Measurements from ENCODE around the gene ZNF654. TPM values are rescaled to one million over a fixed set of nuclear protein-coding genes. Genes with fewer than 3 reads are reported as not detected.

The ZNF654 gene
- total and polyA plus RNA-seq, 2 donors (not counting 3 experiments of a cell fraction or from before 2014, with no cell fraction given): 2.9 to 14.6 TPM

GRCh38 chr3:88025001-88025552 lies 34.0 kb upstream of the ZNF654 start:
- Histone ChIP-seq H3K27me3 (ENCODE audit: control insufficient read depth in 2 of 2, insufficient read depth in 2 of 2, low read length in 2 of 2) (peaks cover 0 to 3% of the 10 kb centered on the region in 2 experiments), H3K4me1 (ENCODE audit: control insufficient read depth, extremely low read depth, insufficient read depth, low read length) (no peaks in the 10 kb centered on the region), H2AFZ (ENCODE audit: low read depth, low read length) (no peak overlapping the region), H3K9ac (replicated peaks; ENCODE audit: extremely low read depth, insufficient read depth, low read length) (no peak overlapping the region), H3K4me3 (replicated peaks in 1 of 3; ENCODE audit: insufficient read depth in 1 of 3, low read depth in 1 of 3, low read length in 3 of 3) (no peak overlapping the region), H3K27ac (ENCODE audit: insufficient read depth, low read depth, low read length) (no peak overlapping the region), H3K9me3 (replicated peaks; ENCODE audit: control insufficient read depth, insufficient read depth, low read length) (no peaks in the 10 kb centered on the region), H3K79me2 (ENCODE audit: control insufficient read depth, insufficient read depth, low read length) (no peaks in the 10 kb centered on the region), H3K36me3 (ENCODE audit: control insufficient read depth in 2 of 2, extremely low read depth in 1 of 2, insufficient read depth in 2 of 2, low read length in 2 of 2) (no peaks in the 10 kb centered on the region), H3K9me1 (replicated peaks; ENCODE audit: control insufficient read depth, extremely low read depth, insufficient read depth, low read length) (no peaks in the 10 kb centered on the region), H4K20me1 (replicated peaks; ENCODE audit: control insufficient read depth, extremely low read depth, insufficient read depth, low read length) (no peaks in the 10 kb centered on the region), H3K4me2 (ENCODE audit: insufficient read depth, low read length) (no peak overlapping the region)
- ChIA-PET CTCF (no interaction called here), POLR2A (no interaction called here)
- TF ChIP-seq FOS (IDR thresholded peaks at IDR 0.05; ENCODE audit: borderline replicate concordance, insufficient read depth, low read length): no peak
- TF ChIP-seq POLR2AphosphoS5 (IDR thresholded peaks at IDR 0.05; ENCODE audit: insufficient read depth, low read depth, low read length): no peak
- no peak for TF ChIP-seq GATA2 (IDR thresholded peaks at IDR 0.05; ENCODE audit: insufficient read depth, insufficient read length, low read depth, low read length)
- TF ChIP-seq POLR2A (IDR thresholded peaks at IDR 0.05; ENCODE audit: low read depth, low read length): no peak
- TF ChIP-seq MYC (IDR thresholded peaks at IDR 0.05; ENCODE audit: low read depth, low read length): no peak
- no peak for TF ChIP-seq JUN (IDR thresholded peaks at IDR 0.05; ENCODE audit: borderline replicate concordance, insufficient read depth, insufficient read length, low read depth)
- TF ChIP-seq, protein P1, sequence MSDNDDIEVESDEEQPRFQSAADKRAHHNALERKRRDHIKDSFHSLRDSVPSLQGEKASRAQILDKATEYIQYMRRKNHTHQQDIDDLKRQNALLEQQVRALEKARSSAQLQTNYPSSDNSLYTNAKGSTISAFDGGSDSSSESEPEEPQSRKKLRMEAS (IDR thresholded peaks at IDR 0.05; ENCODE audit: insufficient read depth, insufficient read length): no peak
- TF ChIP-seq EZH2 (IDR thresholded peaks at IDR 0.05; ENCODE audit: borderline replicate concordance, low read depth, low read length, severe bottlenecking): no peak
- TF ChIP-seq CTCF (IDR thresholded peaks at IDR 0.05; ENCODE audit: extremely low read depth in 1 of 2, insufficient read depth in 1 of 2, low read depth in 1 of 2, low read length in 2 of 2): no peak
- dilution Hi-C loops (cut with MboI; ENCODE audit: extremely low pct_ligation_motif_present, low sequenced_read_pairs) (no loop called here), intact Hi-C loops (cut with micrococcal nuclease) (no loop called here)
- FAIRE-seq (no peak), DNase-seq (ENCODE audit: low read depth, low spot score) (no peak)
- no TSS peak for BruUV-seq (replicated peaks)

Data from endothelial cell of umbilical vein (primary cell).